MM.1S (cell line): ENCODE measurements around the gene TECPR2.
A peak's percentile ranks its signal among the peaks of the same experiment; 100 is the strongest.

Source experiments
- DNase-seq: peaks from one replicate; pipeline ENCODE4 v3.0.0-alpha.2; 2015
- H2AFZ ChIP-seq: fragments of 300-600 bp; sonication (generic); 2 replicates; pipeline ENCODE4 v1.6.0; 2016; ENCODE audit warnings: antibody characterized with exemption, low read length
- H3F3A ChIP-seq: fragments of 300-600 bp; sonication (generic); 2 replicates; pipeline ENCODE4 v1.6.1; 2016; ENCODE audit warnings: mild to moderate bottlenecking, antibody characterized with exemption, low read length, moderate library complexity, mixed read lengths; ENCODE audit not compliant: insufficient read depth
- H3K27ac ChIP-seq: fragments of 300-600 bp; sonication (generic); 2 replicates; pipeline ENCODE4 v1.5.1; 2016; ENCODE audit warnings: mild to moderate bottlenecking, low read length
- H3K27me3 ChIP-seq: fragments of 300-600 bp; sonication (generic); replicated peaks from 2 replicates; pipeline ENCODE4 v1.6.0; 2016; ENCODE audit warnings: low read length; ENCODE audit not compliant: insufficient read depth
- H3K36me3 ChIP-seq: fragments of 300-600 bp; sonication (generic); replicated peaks from 2 replicates; pipeline ENCODE4 v1.6.1; 2016; ENCODE audit warnings: mild to moderate bottlenecking, low read length, mixed read lengths; ENCODE audit not compliant: insufficient read depth
- H3K4me1 ChIP-seq: fragments of 300-600 bp; sonication (generic); 2 replicates; pipeline ENCODE4 v1.6.1; 2016; ENCODE audit warnings: low read length, mixed read lengths
- H3K4me2 ChIP-seq: fragments of 300-600 bp; sonication (generic); 2 replicates; pipeline ENCODE4 v1.6.0; 2016; ENCODE audit warnings: low read depth, low read length
- H3K4me3 ChIP-seq: fragments of 300-600 bp; sonication (generic); 2 replicates; pipeline ENCODE4 v1.5.1; 2016; ENCODE audit warnings: low read length, mixed read lengths
- H3K79me2 ChIP-seq: fragments of 300-600 bp; sonication (generic); 2 replicates; pipeline ENCODE4 v1.6.1; 2016; ENCODE audit warnings: mixed run types, low read length, mixed read lengths
- H3K9ac ChIP-seq: fragments of 300-600 bp; sonication (generic); 2 replicates; pipeline ENCODE4 v1.6.1; 2016; ENCODE audit warnings: low read length, mixed read lengths
- H3K9me2 ChIP-seq: fragments of 300-600 bp; sonication (generic); replicated peaks from 2 replicates; pipeline ENCODE4 v1.6.1; 2016; ENCODE audit warnings: mild to moderate bottlenecking, low read length, mixed read lengths; ENCODE audit not compliant: insufficient read depth
- H3K9me3 ChIP-seq: fragments of 300-600 bp; sonication (generic); replicated peaks from 2 replicates; pipeline ENCODE4 v1.6.1; 2016; ENCODE audit warnings: mild to moderate bottlenecking, low read length, mixed read lengths; ENCODE audit not compliant: insufficient read depth
- H4K20me1 ChIP-seq: fragments of 300-600 bp; sonication (generic); 2 replicates; pipeline ENCODE4 v1.6.1; 2016; ENCODE audit warnings: mild to moderate bottlenecking, low read length, moderate library complexity, mixed read lengths; ENCODE audit not compliant: insufficient read depth
- EZH2 ChIP-seq: fragments of 300-600 bp; sonication (generic); optimal IDR thresholded peaks from 2 replicates; pipeline ENCODE3; 2017; ENCODE audit warnings: low read depth, mild to moderate bottlenecking, antibody characterized with exemption, low read length, mixed read lengths
- EZH2phosphoT487 ChIP-seq: fragments of 300-600 bp; sonication (generic); IDR thresholded peaks from 2 replicates; pipeline ENCODE4 v1.6.1; 2018; ENCODE audit warnings: antibody characterized with exemption, low read length
- TF ChIP-seq, protein P1 (sequence below): fragments of 300-600 bp; sonication (generic); IDR thresholded peaks from 2 replicates; pipeline ENCODE4 v1.5.1; 2016; ENCODE audit warnings: antibody characterized with exemption, low read length, mixed read lengths

TECPR2 gene

DNA sequence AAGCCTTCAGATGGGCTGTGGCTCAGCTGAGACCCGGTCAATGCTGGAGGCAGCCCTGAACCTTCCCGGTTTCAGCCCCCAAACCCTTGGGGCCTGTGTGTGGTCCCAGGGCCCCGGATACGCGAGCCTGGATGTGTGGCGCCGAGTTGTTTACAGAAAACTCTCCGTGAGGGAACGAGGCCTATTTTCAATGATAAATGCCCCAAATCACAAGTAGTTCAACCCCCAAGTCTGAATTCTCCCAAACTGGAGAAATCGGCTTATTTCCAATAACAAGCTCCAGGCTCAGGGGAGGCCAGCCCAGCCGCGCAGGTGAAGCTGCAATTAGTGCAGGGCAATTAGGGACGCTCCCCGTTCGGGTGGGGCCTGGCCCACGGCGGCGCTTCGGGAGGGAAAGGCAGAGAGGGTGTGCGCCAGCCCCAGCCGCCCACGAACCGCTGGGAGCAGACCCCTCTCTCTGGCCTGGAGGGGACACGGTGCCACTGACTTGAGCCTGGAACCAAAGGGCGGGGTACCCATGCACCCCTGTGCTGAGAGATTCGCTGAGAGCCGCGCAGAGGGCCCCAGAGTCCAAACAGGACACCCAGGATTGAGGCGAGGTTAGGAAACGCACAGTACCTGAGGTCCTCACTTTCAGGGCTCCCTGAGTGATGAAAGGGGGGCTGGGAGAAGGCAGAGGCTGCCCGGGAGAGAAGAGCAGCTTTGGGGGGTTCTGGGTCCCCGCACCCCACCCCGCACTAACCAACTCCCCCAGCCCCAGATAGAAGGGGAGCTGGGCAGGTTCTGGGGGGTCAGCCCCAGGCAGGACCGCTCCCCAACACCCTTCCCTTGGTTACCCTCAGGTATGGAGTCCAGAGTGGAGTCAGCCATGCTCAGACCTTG, 161.1 kb downstream of the TECPR2 start:
- Histone ChIP-seq H3K36me3 (no peaks in the 10 kb centered on the region), H3K4me2 (peak overlapping the region; percentile 89), H3K27me3 (no peaks in the 10 kb centered on the region), H2AFZ (peak overlapping the region; percentile 63), H3K9me3 (no peaks in the 10 kb centered on the region), H3K9ac (peak overlapping the region; percentile 13; the same call in 1 of the 2 replicates), H4K20me1 (no peaks in the 10 kb centered on the region), H3F3A (0 out of 2 replicates have a peak, but pooled peaks cover 6% of the 10 kb centered on the region), H3K4me1 (no peaks in the 10 kb centered on the region), H3K4me3 (peak overlapping the region; percentile 51), H3K79me2 (no peaks in the 10 kb centered on the region), H3K27ac (no peak overlapping the region), H3K9me2 (no peaks in the 10 kb centered on the region)
- TF ChIP-seq EZH2phosphoT487 (no peak), EZH2 (no peak)
- TF ChIP-seq, protein P1, sequence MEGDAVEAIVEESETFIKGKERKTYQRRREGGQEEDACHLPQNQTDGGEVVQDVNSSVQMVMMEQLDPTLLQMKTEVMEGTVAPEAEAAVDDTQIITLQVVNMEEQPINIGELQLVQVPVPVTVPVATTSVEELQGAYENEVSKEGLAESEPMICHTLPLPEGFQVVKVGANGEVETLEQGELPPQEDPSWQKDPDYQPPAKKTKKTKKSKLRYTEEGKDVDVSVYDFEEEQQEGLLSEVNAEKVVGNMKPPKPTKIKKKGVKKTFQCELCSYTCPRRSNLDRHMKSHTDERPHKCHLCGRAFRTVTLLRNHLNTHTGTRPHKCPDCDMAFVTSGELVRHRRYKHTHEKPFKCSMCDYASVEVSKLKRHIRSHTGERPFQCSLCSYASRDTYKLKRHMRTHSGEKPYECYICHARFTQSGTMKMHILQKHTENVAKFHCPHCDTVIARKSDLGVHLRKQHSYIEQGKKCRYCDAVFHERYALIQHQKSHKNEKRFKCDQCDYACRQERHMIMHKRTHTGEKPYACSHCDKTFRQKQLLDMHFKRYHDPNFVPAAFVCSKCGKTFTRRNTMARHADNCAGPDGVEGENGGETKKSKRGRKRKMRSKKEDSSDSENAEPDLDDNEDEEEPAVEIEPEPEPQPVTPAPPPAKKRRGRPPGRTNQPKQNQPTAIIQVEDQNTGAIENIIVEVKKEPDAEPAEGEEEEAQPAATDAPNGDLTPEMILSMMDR, result no peak
- DNase-seq, result no peak

DNA sequence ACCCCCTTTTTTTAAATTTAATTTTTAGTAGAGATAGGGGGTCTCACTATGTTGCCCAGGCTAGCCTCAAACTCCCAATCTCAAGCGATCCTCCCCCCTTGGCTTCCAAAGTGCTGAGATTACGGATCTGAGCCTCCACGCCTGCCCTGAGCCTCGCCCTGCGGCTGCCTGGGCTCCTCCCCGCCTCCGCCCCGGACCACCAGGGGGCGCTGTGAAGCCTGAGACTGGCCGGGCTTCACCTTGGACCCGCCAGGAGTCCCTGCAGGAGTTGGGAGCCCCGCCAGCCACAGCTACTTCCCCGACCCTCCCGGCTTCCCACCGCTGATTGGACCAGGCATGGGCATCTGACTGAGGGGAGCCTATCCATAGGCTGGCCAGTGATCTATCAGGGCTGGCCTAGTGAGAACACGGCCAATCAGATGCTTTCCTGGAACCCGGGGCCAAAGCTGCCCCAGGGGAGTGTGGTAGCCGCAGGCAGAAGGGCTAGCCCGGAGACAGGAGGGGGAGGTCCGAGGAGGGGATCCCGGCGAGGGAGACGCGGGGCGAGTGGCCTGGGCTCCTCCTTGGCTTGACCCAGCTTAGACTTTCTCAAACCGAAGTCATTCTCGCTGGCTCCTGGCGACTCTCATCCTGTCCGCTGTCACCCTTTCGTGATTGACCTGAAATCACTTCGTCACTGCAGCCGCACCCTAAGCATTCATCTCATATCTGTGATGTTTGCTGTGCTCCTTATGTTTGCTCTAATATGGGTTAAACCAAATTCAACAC, 161.9 kb downstream of the TECPR2 start:
- Histone ChIP-seq H3K9me2 (no peaks in the 10 kb centered on the region), H2AFZ (peak overlapping the region; percentile 82), H3F3A (0 out of 2 replicates have a peak, but pooled peaks cover 6% of the 10 kb centered on the region), H3K9me3 (no peaks in the 10 kb centered on the region), H3K36me3 (no peaks in the 10 kb centered on the region), H3K4me2 (peak overlapping the region; percentile 89), H3K4me1 (no peaks in the 10 kb centered on the region), H3K27ac (peak overlapping the region; percentile 23; the same call in 1 of the 2 replicates), H3K27me3 (no peaks in the 10 kb centered on the region), H3K4me3 (peak overlapping the region; percentile 69), H3K9ac (peak overlapping the region; percentile 38; the same call in 1 of the 2 replicates), H4K20me1 (no peaks in the 10 kb centered on the region), H3K79me2 (no peaks in the 10 kb centered on the region)
- peak; percentile 89 for DNase-seq
- TF ChIP-seq, protein P1, result peak; percentile 76
- TF ChIP-seq EZH2 (no peak), EZH2phosphoT487 (no peak)

DNA sequence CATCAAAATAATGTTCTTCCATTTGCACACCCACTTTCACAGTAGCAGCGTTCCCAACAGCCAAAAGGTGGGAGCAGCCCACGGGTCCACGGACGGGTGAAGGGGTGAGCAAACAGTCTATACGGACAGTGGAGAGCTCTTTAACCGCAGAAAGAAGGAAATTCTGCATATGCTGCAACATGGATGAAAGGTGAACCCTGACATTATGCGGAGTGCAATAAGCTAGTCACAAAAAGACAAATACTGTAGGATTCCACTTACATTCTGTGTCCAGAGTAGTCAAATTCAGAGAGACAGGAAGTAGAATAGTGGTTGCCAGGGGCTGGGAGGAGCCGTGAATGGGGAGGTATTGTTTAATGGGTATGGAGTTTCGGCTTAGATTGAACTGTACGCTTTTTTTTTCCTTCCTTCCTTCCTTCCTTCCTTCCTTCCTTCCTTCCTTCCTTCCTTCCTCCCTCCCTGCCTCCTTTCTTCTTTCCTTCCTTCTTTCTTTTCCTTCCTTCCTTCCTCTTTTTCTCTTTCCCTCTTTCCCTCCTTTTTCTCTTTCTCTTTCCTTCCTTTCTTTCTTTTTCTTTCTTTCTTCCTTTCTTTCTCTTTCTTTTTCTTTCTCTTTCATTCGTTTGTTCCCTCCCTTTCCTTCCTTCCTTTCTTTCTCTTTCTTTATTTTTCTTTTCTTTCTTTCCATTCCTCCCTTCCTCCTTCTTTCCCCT, 162.6 kb downstream of the TECPR2 start:
- H2AFZ ChIP-seq, result peak overlapping the region; percentile 82
- no peaks in the 10 kb centered on the region for H3K27me3 ChIP-seq
- H3K9me3 ChIP-seq, result no peaks in the 10 kb centered on the region
- H3F3A ChIP-seq, result 0 out of 2 replicates have a peak, but pooled peaks cover 6% of the 10 kb centered on the region
- H4K20me1 ChIP-seq, result no peaks in the 10 kb centered on the region
- H3K27ac ChIP-seq, result peak overlapping the region; percentile 23; the same call in 1 of the 2 replicates
- H3K9ac ChIP-seq, result peak overlapping the region; percentile 38; the same call in 1 of the 2 replicates
- no peaks in the 10 kb centered on the region for H3K9me2 ChIP-seq
- no peaks in the 10 kb centered on the region for H3K36me3 ChIP-seq
- peak; percentile 28 for DNase-seq
- no peaks in the 10 kb centered on the region for H3K4me1 ChIP-seq
- TF ChIP-seq, protein P1, result no peak
- no peak for TF ChIP-seq EZH2phosphoT487
- TF ChIP-seq EZH2, result no peak
- no peaks in the 10 kb centered on the region for H3K79me2 ChIP-seq
- peak overlapping the region; percentile 89 for H3K4me2 ChIP-seq
- H3K4me3 ChIP-seq, result peak overlapping the region; percentile 69
